GM18526 (cell line): ENCODE results near the gene SASH1.

Source experiments
- POLR2A ChIP-seq: IDR thresholded peaks from 3 replicates; pipeline ENCODE4 v1.6.1; 2011; ENCODE audit not compliant: insufficient read length; ENCODE audit errors: extremely low read depth

Gene SASH1

DNA sequence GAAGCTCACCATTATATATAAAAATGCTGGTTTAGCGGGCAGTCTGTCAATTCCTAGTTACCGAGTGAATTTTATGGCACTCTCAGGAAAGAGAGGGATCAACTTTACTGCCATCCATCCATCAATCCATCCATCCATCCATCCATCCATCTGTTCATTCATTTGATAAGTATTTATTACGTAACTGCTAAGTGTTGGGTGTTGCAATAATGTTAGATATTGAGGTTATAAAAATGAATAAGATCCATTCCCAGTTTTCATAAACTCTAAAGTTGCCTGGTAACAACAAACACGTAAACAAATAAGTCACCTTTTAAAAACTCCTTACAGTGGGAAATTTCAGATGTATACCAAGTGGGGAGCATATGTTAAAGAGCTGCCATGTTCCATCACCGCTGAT is 36.8 kb downstream of the SASH1 start:
- TF ChIP-seq POLR2A: no peak

DNA sequence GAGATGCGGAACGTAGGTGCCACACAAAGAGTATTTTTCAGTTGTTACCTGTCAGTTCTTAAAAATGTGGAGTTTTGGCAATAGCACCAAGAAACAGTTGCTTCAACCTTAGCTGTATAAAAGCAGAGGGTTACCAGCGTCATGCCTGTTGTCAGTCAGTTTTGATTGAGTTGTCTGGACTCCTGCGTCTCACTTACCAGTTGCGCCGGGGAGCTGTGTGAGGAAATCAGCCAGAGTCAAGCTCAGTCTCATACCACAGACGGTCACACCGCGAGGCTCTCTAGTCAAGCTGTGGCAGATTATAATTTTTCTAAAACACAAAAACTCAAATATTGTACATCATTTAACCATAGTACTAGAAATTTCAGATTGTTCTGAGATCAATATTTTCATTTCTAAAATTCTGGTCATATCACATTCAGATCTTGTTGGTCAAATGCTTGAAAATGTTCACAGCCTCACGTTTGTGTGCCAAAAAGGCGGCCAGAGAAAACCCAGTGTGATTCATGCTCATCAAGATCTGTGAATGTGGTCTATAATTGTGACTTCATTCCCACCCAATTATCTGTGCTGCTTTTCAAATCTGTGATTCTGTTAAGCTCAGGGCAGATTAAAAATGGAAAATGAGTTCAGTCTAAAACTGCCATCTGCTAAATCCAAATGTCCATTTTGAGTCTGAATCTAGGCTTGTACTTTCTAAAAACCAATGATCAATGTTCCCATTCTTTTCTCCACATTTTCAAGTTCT is 37.5 kb downstream of the SASH1 start:
- no peak for TF ChIP-seq POLR2A

DNA sequence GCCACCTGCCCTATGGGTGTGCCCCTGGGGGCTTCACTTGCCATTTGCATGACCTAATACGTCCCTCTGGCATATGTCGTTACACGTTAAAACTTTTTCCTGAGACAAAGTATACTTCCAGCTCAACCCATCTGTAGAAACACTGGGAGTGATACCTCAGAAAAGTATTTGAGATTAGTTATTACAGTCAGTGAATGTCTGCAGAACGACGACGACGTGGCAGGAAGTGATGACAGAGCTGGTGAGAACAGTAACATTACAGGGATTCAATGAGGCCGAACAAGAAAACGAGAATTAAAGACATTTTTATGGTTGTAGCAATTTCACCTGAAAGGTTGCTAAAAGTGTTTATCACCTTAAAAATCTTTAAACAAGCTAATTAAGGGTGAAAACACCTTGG is 40.2 kb downstream of the SASH1 start:
- TF ChIP-seq POLR2A: no peak

DNA sequence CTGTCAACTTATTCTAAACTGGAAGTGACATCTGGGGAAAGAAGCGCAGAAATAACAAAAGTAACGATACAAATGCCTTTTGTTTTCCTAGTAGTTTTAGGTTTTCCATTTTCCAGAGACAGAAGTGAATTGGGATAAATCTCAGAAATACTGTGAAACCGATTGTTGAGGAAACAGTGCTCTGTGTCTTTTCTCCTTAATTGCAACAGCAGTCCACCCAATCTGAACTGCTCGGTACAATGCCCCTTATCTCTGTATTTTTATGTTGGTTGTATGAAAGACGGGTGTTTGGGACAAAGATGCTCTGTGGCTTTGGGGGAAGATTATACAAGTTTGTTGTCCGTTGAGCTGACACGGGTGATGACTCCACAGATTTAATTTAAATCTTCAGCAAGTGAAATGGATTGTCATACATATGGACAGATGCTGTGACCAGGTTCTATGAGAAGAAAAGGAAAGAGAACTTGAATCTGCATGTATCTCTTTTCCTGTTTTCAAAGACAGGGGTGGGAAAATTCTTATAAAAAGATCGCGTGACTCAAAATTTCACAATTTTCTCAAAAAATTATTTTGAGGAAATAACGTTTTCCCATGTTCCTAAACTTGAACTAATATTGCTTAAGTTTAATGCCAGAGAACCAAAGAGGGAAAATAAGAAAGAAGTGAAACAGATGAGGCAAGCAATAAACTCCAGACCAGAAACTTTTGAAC is 41.2 kb downstream of the SASH1 start:
- TF ChIP-seq POLR2A: no peak

DNA sequence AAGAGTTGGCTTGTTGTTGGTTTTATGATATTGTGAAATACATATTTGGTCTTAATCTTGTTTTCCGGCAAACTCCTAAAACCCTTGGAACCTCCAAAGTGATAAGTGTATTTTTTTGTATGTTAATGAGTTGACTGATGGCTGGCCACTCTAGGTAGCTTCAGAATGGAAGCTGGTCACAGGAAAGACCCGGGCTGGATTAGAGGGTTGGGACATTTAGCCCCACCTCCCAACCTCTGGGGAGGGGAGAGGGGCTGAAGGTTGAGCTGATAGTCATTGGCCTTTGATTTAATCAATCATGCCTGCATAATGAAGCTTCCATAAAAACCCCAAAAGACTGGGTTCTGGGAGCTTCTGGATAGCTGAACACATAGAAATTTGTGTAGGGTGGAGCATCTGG is 42.7 kb downstream of the SASH1 start:
- no peak for TF ChIP-seq POLR2A

DNA sequence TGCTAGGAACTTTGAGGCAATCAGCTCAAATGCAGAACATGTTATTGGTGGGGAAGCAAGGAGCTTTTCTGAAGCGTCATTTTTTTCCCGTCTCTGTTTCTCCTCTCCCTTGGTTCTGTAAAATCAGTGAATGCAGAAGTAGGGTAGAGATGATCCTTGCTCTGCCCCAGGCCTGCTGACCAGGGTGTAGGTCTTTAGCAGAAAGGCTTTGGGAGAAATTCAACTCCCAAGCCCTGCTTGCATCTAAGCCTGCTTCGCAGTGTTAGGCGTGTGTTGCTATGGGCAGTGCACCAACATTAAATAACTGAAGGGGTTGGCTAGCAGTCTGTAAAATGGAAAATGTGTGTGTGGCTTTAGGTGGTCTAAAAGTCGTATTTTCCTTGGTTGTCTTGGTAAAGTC is 45.9 kb downstream of the SASH1 start:
- TF ChIP-seq POLR2A: no peak

DNA sequence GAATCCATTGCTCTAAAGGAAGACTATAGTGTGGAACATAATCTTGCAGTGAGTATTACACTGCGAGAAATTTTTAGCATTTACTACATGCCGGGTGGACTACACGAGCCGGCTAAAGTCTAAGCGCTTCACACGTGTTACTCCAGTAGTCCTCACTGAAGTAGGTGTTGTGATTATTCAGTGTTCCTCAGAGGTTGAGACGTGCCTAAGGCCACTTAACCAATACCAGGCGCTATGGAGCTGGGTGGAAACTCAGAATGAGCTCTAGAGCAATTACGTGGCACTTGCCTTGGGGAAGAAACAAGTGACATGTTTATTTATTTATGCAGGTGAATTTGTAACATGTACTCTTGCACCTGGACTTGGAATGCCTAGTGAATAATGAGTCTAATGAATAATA is 46.4 kb downstream of the SASH1 start:
- TF ChIP-seq POLR2A: no peak

DNA sequence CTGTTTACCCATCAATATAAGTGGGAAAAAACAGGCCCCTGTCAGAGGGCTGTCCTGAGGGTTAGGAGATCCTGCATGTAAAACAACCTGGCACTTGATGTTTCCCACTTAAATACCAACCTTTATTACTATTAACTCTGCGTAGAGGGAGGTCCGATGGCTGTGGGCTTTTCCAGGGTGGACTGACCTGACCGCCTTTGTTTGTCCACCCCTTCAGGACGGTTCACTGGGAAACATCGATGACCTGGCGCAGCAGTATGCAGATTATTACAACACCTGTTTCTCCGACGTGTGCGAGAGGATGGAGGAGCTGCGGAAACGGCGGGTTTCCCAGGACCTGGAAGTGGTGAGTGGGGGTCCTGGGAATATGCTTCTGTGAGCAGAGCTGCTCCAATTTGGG is 47.3 kb downstream of the SASH1 start:
- TF ChIP-seq POLR2A: no peak

DNA sequence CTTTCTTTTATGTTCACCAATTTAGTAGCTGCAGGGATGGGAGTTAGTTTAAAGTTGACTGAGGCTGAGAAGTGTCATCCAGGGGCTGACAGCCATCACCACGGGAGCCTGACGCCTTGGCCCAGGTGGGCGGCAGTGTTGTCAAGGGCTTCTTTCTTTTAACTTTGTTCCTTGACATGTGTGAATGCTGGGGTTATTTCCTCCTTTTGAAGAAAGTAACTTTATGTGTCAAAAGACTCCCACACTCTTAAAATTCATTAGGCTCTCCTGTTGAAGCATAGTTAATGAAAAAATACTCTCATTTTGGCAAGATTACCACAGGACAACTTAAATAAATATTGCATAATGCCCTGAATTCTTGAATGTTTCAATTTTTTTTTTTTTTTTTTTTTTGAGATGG is 50.0 kb downstream of the SASH1 start:
- no peak for TF ChIP-seq POLR2A

DNA sequence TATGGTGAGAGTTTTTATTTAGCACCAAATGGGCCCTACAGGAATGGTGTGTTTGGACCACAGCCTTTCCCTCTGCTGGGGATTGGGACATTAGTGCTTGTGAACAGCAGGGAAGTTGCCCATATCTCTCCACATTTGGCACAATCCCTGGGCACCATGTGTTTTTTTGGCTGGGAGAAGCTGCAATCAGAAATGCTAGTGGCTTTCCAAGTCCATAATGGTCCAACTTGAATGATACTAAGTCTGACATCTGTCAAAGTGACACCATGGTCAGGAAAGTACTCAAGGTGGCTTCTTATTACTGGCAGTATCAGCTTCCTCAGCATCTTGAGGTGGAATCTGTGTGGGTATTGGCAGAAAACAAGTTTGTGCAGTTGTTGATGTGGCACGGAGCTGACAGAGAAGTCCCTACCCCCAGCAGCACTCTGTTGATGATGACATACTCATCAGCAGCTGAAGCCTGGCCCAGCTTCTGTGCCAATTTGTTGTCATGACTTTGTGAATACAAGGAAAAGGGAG is 53.0 kb downstream of the SASH1 start:
- TF ChIP-seq POLR2A: no peak

DNA sequence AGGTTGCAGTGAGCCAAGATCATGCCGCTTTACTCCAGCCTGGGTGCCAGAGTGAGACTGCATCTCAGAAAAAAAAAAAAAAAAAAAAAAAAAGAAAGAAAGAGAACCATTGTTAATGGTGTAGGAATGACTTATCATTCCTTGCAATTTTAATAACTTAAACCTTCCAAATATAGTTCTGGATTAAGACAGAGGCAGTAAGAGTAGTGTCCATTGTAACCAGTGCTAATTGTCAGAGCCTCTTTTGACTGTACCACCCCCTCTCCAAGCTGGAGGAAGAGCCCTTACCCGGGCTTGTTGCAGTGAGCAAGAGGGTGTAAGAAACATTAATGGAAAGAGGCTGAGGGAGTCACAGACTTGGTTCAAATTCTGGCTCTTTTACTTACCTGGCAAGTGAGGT is 53.8 kb downstream of the SASH1 start:
- no peak for TF ChIP-seq POLR2A

DNA sequence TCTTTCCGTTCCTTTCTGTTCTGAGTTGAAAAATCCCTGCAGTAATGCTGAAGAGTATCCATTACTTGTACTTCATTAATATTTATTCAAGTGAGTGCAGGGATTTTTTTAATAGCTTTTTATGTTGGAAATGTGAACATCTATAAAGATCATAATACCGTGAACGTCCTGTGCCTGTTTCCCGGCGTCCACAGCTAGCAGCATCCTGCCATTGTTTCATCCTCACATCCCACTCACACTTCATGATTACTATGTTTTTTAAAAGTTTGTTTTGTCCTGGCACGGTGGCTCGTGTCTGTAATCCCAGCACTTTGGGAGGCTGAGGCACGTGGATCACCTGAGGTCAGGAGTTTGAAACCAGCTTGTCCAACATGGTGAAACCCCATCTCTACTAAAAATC is 54.3 kb downstream of the SASH1 start:
- TF ChIP-seq POLR2A: no peak

DNA sequence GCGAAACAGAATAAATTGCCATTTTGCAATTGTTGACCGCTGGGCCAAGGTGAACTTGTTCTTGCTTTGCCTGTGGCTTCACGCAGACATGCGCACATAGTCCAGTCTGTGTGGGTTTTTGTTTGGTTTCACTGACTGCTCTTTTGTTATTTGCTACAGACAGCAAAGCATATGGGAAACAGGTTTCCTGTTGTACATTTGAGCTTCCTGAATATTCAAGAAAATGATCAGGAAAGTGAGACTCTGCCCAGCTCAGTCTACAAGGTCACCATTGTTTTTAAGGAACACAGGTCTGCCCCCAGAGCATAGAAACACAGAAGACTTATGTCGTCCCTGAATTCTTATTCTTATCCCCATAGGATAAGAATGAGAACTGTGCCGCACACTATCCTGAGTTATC is 55.6 kb downstream of the SASH1 start:
- no peak for TF ChIP-seq POLR2A

DNA sequence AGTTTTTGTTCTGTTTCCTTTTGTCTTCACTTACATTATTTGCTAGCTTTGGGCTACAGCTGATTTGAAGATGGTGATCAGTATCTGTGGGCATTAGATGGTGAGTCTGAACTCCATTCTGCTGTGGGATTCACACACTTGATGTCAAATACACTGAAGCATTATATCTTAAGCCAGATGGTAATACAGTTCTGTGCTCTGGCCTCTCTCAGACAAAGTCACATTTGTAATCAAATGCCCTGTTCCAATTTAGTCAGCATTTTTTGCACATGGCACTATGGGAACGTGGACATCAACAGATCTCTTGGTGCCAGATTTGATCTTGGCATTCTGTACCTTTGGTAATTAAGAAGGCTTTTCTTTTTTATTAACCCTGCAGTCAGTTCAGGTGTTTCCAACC is 56.0 kb downstream of the SASH1 start:
- no peak for TF ChIP-seq POLR2A

DNA sequence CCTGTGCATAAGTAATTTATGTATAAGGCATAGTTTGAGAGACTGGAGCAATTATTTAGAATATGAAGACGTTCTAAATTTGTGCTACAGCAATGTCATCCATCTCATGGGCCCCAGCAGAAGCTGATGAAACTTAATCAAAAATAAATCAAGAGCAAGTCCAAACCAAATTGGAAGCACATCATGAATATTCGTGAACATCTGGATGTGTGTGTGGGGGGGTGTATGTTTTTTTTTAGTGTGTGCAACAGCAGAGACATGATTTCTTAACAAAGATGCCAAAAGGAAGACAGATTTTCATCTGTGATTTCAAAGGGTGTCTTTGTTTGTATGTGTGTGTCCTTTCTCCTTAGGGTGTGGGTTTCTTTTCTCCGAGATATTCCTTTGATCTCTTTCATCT is 58.9 kb downstream of the SASH1 start:
- TF ChIP-seq POLR2A: no peak

DNA sequence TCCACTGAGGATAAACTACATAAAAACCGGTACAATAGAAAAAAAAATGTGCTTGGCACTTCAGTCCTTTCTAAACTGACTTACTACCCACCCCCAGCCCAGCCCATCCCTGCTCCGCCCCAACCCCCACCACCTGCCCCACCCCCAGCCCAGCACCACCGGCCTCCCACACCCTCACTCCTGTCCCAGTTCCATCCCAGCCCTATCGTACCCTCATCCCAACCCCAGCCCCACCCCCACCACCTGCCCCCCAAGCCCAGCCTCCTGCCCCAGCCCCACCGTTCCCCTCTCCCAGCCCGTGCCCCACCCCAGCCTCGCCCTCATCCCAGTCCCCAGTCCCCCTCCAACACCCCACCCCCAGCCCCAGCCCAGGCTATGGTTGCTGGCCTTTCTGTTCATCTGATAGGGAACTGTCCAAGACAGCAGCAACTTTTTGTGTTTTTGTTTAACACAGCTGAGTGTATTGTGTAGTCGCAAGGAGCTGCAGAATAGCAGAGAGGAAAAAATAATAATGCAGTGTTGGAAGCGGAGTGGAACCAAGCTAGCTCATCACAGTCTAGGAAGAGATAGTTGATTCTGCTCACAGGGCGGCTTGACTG is 61.9 kb downstream of the SASH1 start:
- no peak for TF ChIP-seq POLR2A
